ENCODE data around the gene NEDD9.

DNA sequence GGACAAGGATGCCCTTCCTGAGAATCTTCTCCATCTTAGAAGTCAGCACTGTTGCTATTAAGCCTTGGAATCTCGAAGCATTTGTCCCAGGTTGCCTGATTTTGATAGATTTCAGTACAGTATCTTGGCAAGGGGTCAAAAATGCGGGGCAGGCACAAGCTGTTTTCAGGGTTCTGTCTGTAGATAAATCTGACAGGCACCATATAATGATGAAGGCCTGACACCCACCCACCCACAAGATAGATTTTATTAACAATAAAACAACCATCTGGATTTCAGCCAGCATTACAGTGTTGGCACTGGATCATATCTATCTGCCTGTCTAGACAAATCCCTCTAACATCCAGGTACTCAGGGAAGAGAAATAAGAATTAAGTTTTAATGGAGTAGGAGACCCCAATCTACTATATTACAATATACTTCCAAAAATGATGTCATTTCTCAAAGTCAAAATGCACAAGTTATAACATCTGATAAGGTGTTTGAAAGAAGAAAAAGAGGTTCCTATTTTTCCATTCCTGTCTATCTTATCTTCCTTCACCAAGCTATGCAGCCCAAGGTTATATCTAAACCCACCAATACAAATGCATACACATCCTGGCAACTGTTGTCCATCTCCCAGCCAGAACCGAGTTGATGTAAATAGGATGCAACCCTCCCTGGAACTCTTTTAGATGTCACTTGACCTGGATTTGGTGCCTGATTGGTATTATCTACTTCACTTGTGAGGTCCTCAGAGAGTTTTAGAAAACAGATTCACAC lies 10.7 kb downstream of the NEDD9 start:
- TF ChIP-seq, protein P1, sequence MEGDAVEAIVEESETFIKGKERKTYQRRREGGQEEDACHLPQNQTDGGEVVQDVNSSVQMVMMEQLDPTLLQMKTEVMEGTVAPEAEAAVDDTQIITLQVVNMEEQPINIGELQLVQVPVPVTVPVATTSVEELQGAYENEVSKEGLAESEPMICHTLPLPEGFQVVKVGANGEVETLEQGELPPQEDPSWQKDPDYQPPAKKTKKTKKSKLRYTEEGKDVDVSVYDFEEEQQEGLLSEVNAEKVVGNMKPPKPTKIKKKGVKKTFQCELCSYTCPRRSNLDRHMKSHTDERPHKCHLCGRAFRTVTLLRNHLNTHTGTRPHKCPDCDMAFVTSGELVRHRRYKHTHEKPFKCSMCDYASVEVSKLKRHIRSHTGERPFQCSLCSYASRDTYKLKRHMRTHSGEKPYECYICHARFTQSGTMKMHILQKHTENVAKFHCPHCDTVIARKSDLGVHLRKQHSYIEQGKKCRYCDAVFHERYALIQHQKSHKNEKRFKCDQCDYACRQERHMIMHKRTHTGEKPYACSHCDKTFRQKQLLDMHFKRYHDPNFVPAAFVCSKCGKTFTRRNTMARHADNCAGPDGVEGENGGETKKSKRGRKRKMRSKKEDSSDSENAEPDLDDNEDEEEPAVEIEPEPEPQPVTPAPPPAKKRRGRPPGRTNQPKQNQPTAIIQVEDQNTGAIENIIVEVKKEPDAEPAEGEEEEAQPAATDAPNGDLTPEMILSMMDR (IDR thresholded peaks at IDR 0.05) = no peak
- no peak for TF ChIP-seq ZFX (IDR thresholded peaks at IDR 0.05; ENCODE audit: borderline replicate concordance)
